Pericardium fibroblast (primary cell): ENCODE measurements around the gene SEPHS2. TPM values are rescaled to one million over a fixed set of nuclear protein-coding genes. Genes with fewer than 3 reads are reported as not detected.

Experiments used
- total RNA-seq: library from RNA; depleted of rRNA; stranded (reverse); fragments of >200 nt; gene quantifications from 2 replicates; pipeline ENCODE4 v1.2.3, GENCODE V29; 2015

Gene SEPHS2
- total RNA-seq: 26.9 and 29.8 TPM in 2 replicates

GRCh38 chr16:30445408-30446202, at the start of gene SEPHS2:
SEPHS2 (minus strand) TSS chr16:30445874; CDS start chr16:30445727, 147 bp downstream.

DNA sequence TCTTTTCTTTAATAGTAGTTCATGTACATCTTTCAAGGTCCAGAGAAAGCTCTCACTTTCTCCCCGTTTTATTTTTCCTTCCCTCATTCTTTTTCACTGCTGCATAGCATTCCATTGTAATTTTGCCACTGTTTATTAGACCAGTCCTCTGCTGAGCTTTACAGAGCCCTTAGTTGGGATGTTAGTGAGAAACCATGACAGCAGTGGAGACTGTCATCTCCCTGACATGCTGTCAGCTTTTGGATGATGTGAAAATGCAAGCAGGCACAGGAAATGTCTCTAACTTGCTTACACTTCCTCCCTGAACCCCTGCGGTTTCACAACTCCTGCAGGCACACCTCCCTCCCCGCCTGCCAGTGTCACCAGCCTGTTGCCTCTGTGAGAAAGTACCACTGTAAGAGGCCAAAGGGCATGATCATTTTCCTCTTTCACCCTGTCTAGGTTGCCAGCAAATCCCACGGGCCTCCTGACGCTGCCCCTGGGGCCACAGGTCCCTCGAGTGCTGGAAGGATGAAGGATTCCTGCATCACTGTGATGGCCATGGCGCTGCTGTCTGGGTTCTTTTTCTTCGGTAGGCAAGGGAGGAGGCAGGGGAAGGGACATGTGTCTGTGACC, 26.8 kb upstream of the SEPHS2 start, which contains the start of gene ITGAL:
TSS of gene ITGAL (plus strand) at position 415 of the 615 bp plus-strand sequence. CDS start at position 511, 96 bp downstream.

DNA sequence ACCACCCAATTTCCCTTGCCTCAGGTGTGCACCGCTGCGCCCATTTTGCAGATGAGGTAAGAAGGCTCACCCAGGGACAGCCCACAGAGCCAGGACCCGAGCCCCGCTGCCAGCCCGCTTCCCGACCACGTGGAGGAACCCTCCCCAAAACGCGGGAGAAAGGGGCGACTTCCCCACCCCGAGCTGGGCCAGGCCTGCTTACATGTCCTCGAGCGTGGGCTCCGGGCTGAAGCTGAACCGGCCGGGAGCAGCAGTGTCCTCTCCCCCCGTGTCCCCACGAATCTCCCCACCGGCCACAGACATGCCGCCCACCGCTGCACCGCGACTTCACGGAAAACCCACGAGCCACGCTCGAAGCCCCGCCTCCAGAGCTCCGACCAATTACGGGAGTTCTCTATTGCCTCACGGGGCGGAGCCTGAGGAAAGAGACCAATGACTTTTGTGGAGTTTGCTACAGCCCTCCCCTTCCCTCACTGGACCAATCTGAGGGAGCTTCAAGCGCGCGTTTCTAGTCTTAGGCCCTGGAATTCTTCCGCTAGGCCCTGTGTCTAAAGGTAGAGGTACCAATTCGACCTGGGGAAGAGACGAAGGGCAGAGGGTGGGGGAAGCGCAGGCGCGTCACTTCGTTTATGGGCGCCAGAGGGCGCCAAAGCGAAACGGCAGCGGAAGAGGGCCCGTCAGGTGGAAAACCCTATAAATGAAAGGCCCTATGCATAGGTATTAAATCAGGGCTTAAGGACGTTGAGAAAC, 15.8 kb downstream of the SEPHS2 start, which contains the start of gene DCTPP1:
TSS of gene DCTPP1 (minus strand) at position 353 of the 750 bp plus-strand sequence. CDS start at position 303, 50 bp downstream.

DNA sequence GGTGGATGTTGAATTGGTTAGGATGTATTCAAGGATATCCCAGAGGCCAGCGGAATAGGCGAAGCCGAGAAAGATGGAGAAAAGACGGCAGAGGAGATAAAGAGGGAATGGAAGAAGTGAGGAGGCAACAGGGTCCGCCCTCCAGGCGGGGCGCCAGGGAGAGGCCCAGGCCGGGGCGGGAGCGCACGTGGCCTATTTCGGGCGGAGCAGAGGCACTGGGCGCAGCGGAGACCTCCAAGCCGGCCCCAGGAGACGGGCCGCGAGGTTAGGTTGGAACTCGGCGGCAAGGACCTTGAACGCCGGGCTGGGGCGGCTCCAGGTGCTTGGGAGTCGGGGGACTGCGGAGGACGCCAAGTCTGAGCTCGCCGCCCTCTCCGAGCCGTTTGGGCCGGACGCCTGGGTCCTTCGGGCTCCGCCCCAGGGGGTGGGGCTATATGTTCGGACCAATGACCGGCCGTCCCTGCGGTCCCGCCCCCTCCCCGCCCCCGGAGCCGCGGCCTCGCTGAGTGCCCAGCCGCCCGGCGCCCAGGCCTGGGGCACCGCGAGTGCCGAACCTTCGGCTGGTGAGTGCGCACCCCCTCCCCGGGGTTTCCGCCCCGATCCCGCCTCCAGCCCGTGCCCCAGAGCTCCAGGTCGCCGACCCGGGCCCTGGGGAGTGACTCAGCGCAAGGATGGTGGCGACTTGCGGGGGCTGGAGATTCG, 38.4 kb downstream of the SEPHS2 start, which contains the start of gene ZNF771:
TSS of gene ZNF771 (plus strand) at position 505 of the 702 bp plus-strand sequence. CDS start 448 bp downstream, outside the sequence.

DNA sequence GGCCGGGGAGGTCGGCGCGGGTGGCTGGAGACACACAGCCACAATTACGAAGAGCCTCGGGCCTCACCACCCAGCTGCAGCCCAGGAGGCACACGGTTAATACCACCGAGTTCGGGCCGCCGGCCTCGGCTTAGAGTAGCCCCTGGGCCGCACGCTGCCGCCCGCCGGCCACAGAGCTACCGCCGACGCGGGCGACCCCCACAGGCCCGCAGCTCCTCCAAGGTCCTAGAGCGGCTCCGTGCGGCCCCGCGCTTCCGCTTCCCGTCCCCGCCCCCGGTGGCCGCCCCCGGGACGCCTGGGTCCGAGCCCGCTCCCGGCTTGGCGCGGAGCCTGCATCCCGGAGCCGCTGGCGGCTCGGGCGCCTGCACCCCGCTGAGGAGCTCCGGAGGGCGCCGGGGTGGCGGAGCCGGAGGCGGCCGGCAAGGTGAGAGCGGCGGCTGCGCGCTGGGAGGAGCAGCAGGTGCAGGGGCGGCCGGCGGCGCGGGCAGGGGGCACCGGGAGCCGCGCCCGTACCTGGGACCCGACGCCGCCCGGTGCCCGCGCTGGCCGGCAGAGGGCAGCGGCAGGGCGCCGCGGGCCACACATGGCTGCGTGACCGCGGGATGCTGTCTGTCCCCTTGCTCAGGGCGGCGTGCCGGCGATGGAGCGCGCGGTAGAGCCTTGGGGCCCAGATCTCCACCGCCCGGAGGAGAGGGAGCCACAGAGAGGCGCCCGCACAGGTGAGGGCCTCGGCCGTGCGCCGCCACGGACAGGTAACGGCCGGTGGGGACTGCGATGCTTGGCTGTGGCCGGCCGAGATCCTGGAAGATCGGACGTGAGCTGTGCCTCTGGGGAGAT, 50.3 kb downstream of the SEPHS2 start, which contains the start of gene ZNF48:
TSS of gene ZNF48 (plus strand) at position 266 of the 837 bp plus-strand sequence. CDS start at position 641, 375 bp downstream.

Other genes with a start within 250 kb of the SEPHS2 start
- gene SULT1A3, start 246.6 kb downstream of the SEPHS2 start, total RNA-seq: 2.6 and 7.0 TPM in 2 replicates
- gene NPIPB13, start 197.4 kb downstream of the SEPHS2 start, total RNA-seq: 0.26 and 1.9 TPM in 2 replicates
- gene CD2BP2, start 90.6 kb downstream of the SEPHS2 start, total RNA-seq: 34.2 and 44.1 TPM in 2 replicates
- gene TBC1D10B, start 75.4 kb downstream of the SEPHS2 start, total RNA-seq: 33.7 and 44.6 TPM in 2 replicates
- 48.3 TPM in 1 of 2 replicates, not detected in the other for gene MYL11, start 71.1 kb downstream of the SEPHS2 start, total RNA-seq
- 0.51 TPM in 1 of 2 replicates, not detected in the other for gene SEPTIN1, start 63.3 kb downstream of the SEPHS2 start, total RNA-seq
- gene ZNF48, start 50.5 kb downstream of the SEPHS2 start, total RNA-seq: 3.7 and 3.9 TPM in 2 replicates
- gene ZNF771, start 38.3 kb downstream of the SEPHS2 start, total RNA-seq: 31.0 and 34.2 TPM in 2 replicates
- gene DCTPP1, start 15.8 kb downstream of the SEPHS2 start, total RNA-seq: 24.3 and 31.5 TPM in 2 replicates
- gene ITGAL, start 26.9 kb upstream of the SEPHS2 start, total RNA-seq: not detected in 2 replicates
- gene ZNF768, start 80.7 kb upstream of the SEPHS2 start, total RNA-seq: 30.6 and 33.6 TPM in 2 replicates
- 9.9 and 11.9 TPM in 2 replicates for gene ZNF747, start 89.0 kb upstream of the SEPHS2 start, total RNA-seq
- 9.0 and 9.4 TPM in 2 replicates for gene ZNF764, start 112.5 kb upstream of the SEPHS2 start, total RNA-seq
- gene ZNF688, start 125.8 kb upstream of the SEPHS2 start, total RNA-seq: 9.9 and 11.5 TPM in 2 replicates
- gene ZNF785, start 139.8 kb upstream of the SEPHS2 start, total RNA-seq: 4.8 and 6.6 TPM in 2 replicates
- 5.6 and 7.4 TPM in 2 replicates for gene ZNF689, start 164.5 kb upstream of the SEPHS2 start, total RNA-seq
- gene PRR14, start 205.1 kb upstream of the SEPHS2 start, total RNA-seq: 9.7 and 12.0 TPM in 2 replicates
- 19.7 and 25.6 TPM in 2 replicates for gene FBRS, start 212.6 kb upstream of the SEPHS2 start, total RNA-seq